Activated B cell treated with CpG ODN at 0.5 μM for 24 hours (primary cell): ENCODE results near the gene CHERP. TPM values are rescaled to one million over a fixed set of nuclear protein-coding genes. Genes with fewer than 3 reads are reported as not detected.
A peak's percentile ranks its signal among the peaks of the same experiment; 100 is the strongest.

Experiments
- ATAC-seq: fragments of 200-7000 bp; cut with Tn5 transposase; one replicate; pipeline ENCODE4 v1.10.0; 2021; ENCODE audit warnings: low read depth, mild to moderate bottlenecking, moderate library complexity
- CTCF ChIA-PET: fragments of 350-600 bp; sonication (Branson Sonifier 250); formaldehyde crosslinking; loops from one replicate; lab custom pipeline; 2021; ENCODE audit warnings: antibody characterized with exemption; lab: Charles Lee
- POLR2A ChIA-PET: fragments of 350-600 bp; sonication (Branson Sonifier 250); formaldehyde crosslinking; loops from one replicate; lab custom pipeline; 2021; ENCODE audit warnings: antibody characterized with exemption; lab: Charles Lee
- DNase-seq: peaks from one replicate; pipeline ENCODE4 v3.0.0; 2022
- H3K27ac Mint-ChIP-seq: one replicate; pipeline ENCODE4 v1.8.0; 2020; ENCODE audit warnings: mixed read lengths
- H3K27me3 Mint-ChIP-seq: one replicate; pipeline ENCODE4 v1.8.0; 2021; ENCODE audit warnings: mixed read lengths
- H3K36me3 Mint-ChIP-seq: one replicate; pipeline ENCODE4 v1.8.0; 2021; ENCODE audit warnings: low read depth, mixed read lengths
- H3K4me1 Mint-ChIP-seq: one replicate; pipeline ENCODE4 v1.8.0; 2021; ENCODE audit warnings: mixed read lengths
- H3K4me3 Mint-ChIP-seq: one replicate; pipeline ENCODE4 v1.8.0; 2020; ENCODE audit warnings: mild to moderate bottlenecking, mixed read lengths
- H3K9me3 Mint-ChIP-seq: one replicate; pipeline ENCODE4 v1.8.0; 2020; ENCODE audit warnings: mixed read lengths
- intact Hi-C: fragments of 100-400 bp; cut with micrococcal nuclease; formaldehyde crosslinking; loops from one replicate; pipeline ENCODE4 v1.15.1; 2024
- total RNA-seq: library from RNA; stranded (reverse); gene quantifications from 2 replicates; pipeline ENCODE4 v1.2.3, GENCODE V29; 2022
- TF ChIP-seq, protein P1 (sequence below): fragments of 200-600 bp; IDR thresholded peaks from one replicate; pipeline ENCODE4 v1.8.0; 2022; ENCODE audit warnings: antibody characterized with exemption, mild to moderate bottlenecking

The CHERP gene
- total RNA-seq, 1 donor from 2014 or later, result 89.3 TPM

DNA sequence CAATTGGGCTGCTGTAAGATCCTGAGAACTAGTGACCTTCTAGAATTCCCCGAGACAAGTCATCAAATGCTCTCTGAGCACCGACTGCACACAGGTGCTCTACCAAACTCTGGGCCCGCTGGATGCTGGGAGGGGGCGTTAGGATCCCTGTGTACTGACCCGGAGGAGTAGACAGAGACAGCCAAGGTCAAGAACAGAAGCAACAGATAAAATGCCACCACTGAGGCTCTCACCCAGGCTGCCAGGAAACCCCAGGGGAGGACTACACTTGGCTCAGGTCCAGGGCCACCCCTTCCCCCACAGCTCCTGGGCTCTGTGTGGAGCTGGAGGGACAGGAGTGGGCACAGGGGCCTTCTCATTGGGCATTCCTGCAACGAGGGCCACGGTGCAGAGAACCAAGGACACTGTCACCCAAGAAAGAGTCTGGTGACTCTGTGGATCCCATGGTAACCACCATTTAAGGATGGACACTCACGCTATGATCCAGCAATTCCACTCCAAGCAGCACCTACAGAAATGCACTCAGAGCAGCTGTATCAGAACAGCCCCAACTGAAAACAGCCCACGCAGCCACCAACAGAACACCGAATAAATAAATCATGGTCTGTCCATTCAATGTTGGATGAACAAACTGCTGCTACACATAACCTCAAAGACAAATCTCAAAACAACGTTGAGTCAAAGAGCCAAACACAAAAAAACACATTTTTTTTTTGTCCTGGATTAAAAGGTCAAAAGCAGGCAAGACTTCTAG is 46.8 kb upstream of the CHERP start:
- H3K27me3 Mint-ChIP-seq, result no peaks in the 10 kb centered on the region
- H3K27ac Mint-ChIP-seq, result peak overlapping the region; percentile 99
- H3K36me3 Mint-ChIP-seq, result peaks cover 18% of the 10 kb centered on the region
- TF ChIP-seq, protein P1, sequence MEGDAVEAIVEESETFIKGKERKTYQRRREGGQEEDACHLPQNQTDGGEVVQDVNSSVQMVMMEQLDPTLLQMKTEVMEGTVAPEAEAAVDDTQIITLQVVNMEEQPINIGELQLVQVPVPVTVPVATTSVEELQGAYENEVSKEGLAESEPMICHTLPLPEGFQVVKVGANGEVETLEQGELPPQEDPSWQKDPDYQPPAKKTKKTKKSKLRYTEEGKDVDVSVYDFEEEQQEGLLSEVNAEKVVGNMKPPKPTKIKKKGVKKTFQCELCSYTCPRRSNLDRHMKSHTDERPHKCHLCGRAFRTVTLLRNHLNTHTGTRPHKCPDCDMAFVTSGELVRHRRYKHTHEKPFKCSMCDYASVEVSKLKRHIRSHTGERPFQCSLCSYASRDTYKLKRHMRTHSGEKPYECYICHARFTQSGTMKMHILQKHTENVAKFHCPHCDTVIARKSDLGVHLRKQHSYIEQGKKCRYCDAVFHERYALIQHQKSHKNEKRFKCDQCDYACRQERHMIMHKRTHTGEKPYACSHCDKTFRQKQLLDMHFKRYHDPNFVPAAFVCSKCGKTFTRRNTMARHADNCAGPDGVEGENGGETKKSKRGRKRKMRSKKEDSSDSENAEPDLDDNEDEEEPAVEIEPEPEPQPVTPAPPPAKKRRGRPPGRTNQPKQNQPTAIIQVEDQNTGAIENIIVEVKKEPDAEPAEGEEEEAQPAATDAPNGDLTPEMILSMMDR, result no peak
- no peaks in the 10 kb centered on the region for H3K9me3 Mint-ChIP-seq
- peak overlapping the region; percentile 94 for H3K4me3 Mint-ChIP-seq
- intact Hi-C loops, result loop anchor here (1.0 to 5.0 kb wide), 11 partner anchors 16 to 718 kb away; partner anchors contain the start of genes CHERP, DDA1, HSH2D and MED26
- ChIA-PET POLR2A (interaction anchor here (0.6 to 11.8 kb wide), 20 partner anchors 10 to 960 kb away, joined by 3 to 242 read pairs (median 8); partner anchors contain the start of genes CHERP, KLF2, MED26 and SLC35E1), CTCF (interaction anchor here (1.4 kb wide), 2 partner anchors 15 to 39 kb away, joined by 4 to 6 read pairs; partner anchors contain the start of gene MED26)
- peak; percentile 1 for ATAC-seq
- DNase-seq, result no peak
- H3K4me1 Mint-ChIP-seq, result peaks cover 95% of the 10 kb centered on the region

DNA sequence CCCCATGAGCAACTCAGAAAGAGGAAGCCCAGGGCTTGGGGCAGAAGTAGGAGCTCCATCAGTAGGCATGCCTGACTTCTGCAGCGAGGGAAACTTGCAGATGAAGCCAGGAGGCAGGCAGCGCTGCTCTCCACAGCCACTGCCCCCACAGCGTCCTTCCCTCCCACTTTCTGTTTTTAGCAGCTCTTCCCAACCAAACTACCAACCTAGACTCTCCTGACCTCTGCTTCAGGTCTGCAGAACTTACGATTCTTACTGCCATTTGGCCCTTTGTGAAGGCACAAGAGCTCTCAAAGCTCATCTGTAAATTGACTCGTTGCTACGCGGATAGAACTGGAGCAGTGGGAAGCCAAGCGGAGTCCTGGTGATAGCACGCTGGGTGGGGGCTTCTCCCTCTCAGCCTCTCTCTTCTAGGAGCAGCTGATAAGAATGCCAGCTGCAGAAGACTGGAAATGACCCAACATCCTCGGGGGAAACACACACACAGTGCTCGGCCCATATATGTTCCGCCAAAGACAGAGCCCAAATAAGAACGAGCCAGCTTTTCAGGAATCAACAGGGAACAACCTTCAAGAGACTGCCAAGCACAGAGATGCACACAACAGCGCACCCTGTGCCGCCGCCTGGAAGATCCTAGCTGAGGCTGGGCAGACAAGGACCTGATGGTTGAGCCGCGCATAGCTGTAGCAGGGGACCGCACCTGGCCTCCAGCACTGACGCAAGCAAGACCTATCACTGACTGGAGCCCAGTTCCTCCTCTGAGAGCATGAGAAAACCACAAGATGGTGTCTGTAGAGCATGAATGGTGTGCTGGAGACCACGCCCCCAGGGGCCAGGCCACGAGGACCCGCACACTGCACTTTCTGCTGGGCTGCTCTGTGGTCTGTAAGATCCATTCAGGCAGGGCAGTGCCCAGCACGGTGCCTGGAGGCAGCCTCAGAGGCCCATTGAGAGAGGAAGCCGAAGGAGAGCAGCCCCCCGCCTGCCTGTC is 45.9 kb upstream of the CHERP start:
- intact Hi-C loops, result loop anchor here (1.0 to 5.0 kb wide), 15 partner anchors 17 to 719 kb away; partner anchors contain the start of genes CHERP, DDA1, HSH2D and MED26

DNA sequence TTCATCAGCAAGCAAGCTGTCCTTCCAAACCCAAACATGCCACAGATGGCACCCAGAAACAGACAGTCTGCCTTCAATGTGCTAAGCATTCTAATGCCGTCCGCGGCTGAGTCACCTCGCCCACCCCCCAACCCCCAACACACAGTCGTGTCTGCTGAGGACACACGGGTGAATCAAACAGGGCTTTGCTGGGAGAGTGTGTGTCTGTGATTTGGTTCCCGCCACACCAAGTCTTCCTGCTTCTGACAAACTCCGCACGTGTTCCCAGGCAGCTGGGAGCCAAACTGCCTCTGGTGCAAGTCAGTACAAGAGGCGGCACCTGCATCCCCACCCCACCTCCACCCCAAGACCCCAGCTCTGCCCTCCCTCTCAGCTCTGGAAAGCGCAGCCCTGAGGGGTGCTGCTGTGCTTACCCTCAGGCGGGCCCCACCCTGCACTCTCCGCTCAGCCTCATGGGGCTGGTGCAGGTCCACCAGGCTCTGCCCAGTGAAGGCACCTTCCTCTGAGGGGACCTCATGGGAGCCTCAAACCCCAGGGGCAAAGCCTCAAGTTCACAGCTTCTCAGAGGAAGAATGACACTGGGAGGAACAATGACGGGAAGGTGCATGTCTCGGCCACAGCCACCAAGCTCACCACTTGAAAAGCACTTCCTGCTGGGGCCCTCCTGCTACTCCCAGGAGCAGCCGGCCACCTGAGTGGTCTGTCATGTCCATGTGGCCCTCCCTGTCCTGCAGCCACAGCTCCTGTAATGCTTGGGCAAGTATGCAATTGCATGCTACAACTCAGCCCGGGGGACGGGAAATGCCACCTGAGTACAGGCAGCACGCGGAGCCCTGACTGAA is 45.0 kb upstream of the CHERP start:
- Mint-ChIP-seq H3K4me1 (peaks cover 95% of the 10 kb centered on the region), H3K4me3 (peak overlapping the region; percentile 94), H3K36me3 (peaks cover 17% of the 10 kb centered on the region), H3K27me3 (no peaks in the 10 kb centered on the region), H3K27ac (peak overlapping the region; percentile 99), H3K9me3 (no peaks in the 10 kb centered on the region)
- ATAC-seq, result peak; percentile 12
- TF ChIP-seq, protein P1, result no peak
- DNase-seq, result peak; percentile 69
- CTCF ChIA-PET, result interaction anchor here (0.9 to 1.4 kb wide), 6 partner anchors 13 to 41 kb away, joined by 3 to 6 read pairs (median 4); partner anchors contain the start of genes MED26 and SLC35E1
- POLR2A ChIA-PET, result interaction anchor here (0.6 to 11.8 kb wide), 49 partner anchors 8 to 1706 kb away, joined by 3 to 242 read pairs (median 5); partner anchors contain the start of genes C19orf44, CALR3, CHERP and JAK3
- intact Hi-C loops, result loop anchor here (1.0 to 5.0 kb wide), 12 partner anchors 7 to 720 kb away; partner anchors contain the start of genes DDA1, HSH2D, MRPL34 and TPM4

More for the DNA sequence above, 45.9 kb upstream of the CHERP start:
- peaks cover 95% of the 10 kb centered on the region for H3K4me1 Mint-ChIP-seq
- H3K4me3 Mint-ChIP-seq, result peak overlapping the region; percentile 94
- ATAC-seq (peak; percentile 50), DNase-seq (peak; percentile 76)
- POLR2A ChIA-PET, result interaction anchor here (0.6 to 11.8 kb wide), 43 partner anchors 7 to 1705 kb away, joined by 3 to 242 read pairs (median 5); partner anchors contain the start of genes C19orf44, CALR3, CHERP and KLF2
- no peaks in the 10 kb centered on the region for H3K9me3 Mint-ChIP-seq
- TF ChIP-seq, protein P1, result no peak
- CTCF ChIA-PET, result interaction anchor here (0.9 to 1.4 kb wide), 6 partner anchors 14 to 40 kb away, joined by 3 to 6 read pairs (median 4); partner anchors contain the start of genes MED26 and SLC35E1
- H3K36me3 Mint-ChIP-seq, result peaks cover 19% of the 10 kb centered on the region
- peak overlapping the region; percentile 99 for H3K27ac Mint-ChIP-seq
- no peaks in the 10 kb centered on the region for H3K27me3 Mint-ChIP-seq

DNA sequence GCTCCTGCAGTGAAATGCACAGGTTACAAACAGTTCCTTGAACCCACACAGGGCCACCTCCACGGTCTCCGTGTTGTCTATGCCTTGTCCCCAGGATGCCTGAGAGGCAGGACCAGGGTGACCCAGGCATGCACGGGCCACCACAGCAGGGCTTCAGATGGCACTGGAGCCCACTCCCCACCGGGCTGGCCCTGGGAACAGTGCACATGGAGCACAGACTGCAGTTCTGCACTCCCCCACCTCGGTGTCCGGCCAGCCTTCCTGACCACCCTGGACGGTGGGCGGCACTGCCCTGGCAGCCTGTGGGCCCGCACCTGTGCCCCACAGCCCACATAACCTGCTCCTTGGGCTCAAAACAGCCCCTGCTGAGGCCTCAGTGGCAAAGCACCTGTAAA is 44.2 kb upstream of the CHERP start:
- peaks cover 95% of the 10 kb centered on the region for H3K4me1 Mint-ChIP-seq
- POLR2A ChIA-PET, result interaction anchor here (0.6 to 11.8 kb wide), 34 partner anchors 7 to 1261 kb away, joined by 3 to 242 read pairs (median 6); partner anchors contain the start of genes C19orf44, CALR3, CHERP and JAK3
- no peak for DNase-seq
- TF ChIP-seq, protein P1, result no peak
- ATAC-seq, result no peak
- intact Hi-C loops, result loop anchor here (1.0 to 5.0 kb wide), 10 partner anchors 8 to 721 kb away; partner anchors contain the start of genes DDA1, HSH2D, MRPL34 and TPM4
- H3K9me3 Mint-ChIP-seq, result no peaks in the 10 kb centered on the region
- peak overlapping the region; percentile 94 for H3K4me3 Mint-ChIP-seq
- no peaks in the 10 kb centered on the region for H3K27me3 Mint-ChIP-seq
- CTCF ChIA-PET, result no interaction called here
- peak overlapping the region; percentile 99 for H3K27ac Mint-ChIP-seq
- H3K36me3 Mint-ChIP-seq, result peaks cover 20% of the 10 kb centered on the region
